ENCODE measurements around the gene HSPG2. TPM values are rescaled to one million over a fixed set of nuclear protein-coding genes. Genes with fewer than 3 reads are reported as not detected.
"Not testable (repeated sequence)": the region's sequence is repeated elsewhere in the genome, so short reads cannot be mapped to it uniquely, and the experiment has no call there.

The HSPG2 gene
- total RNA-seq (242 TPM), polyA plus RNA-seq (514 TPM)

GRCh38 chr1:21937034-21937371, at the start of gene HSPG2:
HSPG2 (minus strand) TSS chr1:21937310; CDS start chr1:21937217, 93 bp downstream.
- H3K4me1 ChIP-seq (ENCODE audit: insufficient read depth) = no peaks in the 10 kb centered on the region
- DNase-seq (ENCODE audit: extremely low spot score) = no peak
- WGBS = under 1% methylated on average over 39 of the region's 52 CpGs
- peak within 1 kb of the TSS; percentile 76 for H3K4me3 ChIP-seq (ENCODE audit: low read depth, low read length)
- H3K36me3 ChIP-seq (ENCODE audit: insufficient read depth) = no peaks in the 10 kb centered on the region
- peak within 1 kb of the TSS; percentile 64 for H3K27ac ChIP-seq (ENCODE audit: low read depth)

- WGBS = 85% methylated on average over 11 of the region's 12 CpGs
- not testable (repeated sequence) for H3K36me3 ChIP-seq (ENCODE audit: insufficient read depth); H3K27ac ChIP-seq (ENCODE audit: low read depth); DNase-seq (ENCODE audit: extremely low spot score); H3K4me1 ChIP-seq (ENCODE audit: insufficient read depth); H3K4me3 ChIP-seq (ENCODE audit: low read depth, low read length)
Measured at GRCh38 chr1:21986386-21986785, 49.3 kb upstream of the HSPG2 start.

DNA sequence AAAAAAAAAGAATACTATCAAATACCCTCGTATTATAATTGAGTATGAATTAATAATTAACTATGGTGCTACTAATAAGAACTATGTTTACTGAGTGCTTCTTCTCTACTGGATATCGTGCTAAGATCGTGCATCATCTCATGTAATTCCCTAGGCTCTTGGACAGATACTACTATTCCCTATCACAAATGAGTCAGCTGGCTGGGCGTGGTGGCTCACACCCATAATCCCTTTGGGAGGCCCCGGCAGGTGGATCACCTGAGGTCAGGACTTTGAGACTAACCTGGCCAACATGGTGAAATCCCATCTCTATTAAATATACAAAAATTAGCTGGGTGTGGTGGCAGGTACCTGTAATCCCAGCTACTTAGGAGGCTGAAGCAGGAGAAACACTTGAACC, 48.8 kb upstream of the HSPG2 start:
- 50% methylated on average over 2 of the region's 5 CpGs for WGBS
- not testable (repeated sequence) for H3K4me3 ChIP-seq (ENCODE audit: low read depth, low read length); H3K36me3 ChIP-seq (ENCODE audit: insufficient read depth); DNase-seq (ENCODE audit: extremely low spot score); H3K4me1 ChIP-seq (ENCODE audit: insufficient read depth); H3K27ac ChIP-seq (ENCODE audit: low read depth)

- WGBS = 55% methylated on average over 7 of the region's 15 CpGs
- H3K36me3 ChIP-seq (ENCODE audit: insufficient read depth); DNase-seq (ENCODE audit: extremely low spot score); H3K27ac ChIP-seq (ENCODE audit: low read depth); H3K4me1 ChIP-seq (ENCODE audit: insufficient read depth); H3K4me3 ChIP-seq (ENCODE audit: low read depth, low read length): not testable (repeated sequence)
Measured at GRCh38 chr1:21983539-21983938, 46.4 kb upstream of the HSPG2 start.

- not testable (repeated sequence) for H3K4me3 ChIP-seq (ENCODE audit: low read depth, low read length); DNase-seq (ENCODE audit: extremely low spot score); H3K27ac ChIP-seq (ENCODE audit: low read depth); H3K4me1 ChIP-seq (ENCODE audit: insufficient read depth); H3K36me3 ChIP-seq (ENCODE audit: insufficient read depth)
- WGBS = 71% methylated on average over 6 of the region's 6 CpGs
Measured at GRCh38 chr1:21982122-21982521, 45.0 kb upstream of the HSPG2 start.

DNA sequence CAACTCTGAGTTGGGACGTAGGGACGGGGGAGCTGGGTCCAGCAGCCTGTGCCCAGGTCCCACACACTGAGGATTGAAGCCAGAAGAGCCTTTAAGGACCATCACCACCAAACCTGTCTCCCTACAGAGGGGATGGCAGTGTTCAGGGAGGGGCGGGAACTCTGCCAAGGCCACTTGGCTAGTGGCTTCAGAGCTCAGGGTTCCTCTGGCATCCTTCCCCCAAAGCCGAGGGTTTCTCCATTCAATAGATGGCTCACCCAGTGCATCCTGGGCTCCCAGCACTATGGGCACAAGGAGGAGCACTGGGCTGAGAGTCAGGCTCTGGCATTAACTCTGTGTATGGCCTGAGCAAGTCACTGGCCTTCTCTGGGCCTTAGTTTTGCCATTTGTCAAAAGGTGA, 44.1 kb upstream of the HSPG2 start:
- not testable (repeated sequence) for H3K27ac ChIP-seq (ENCODE audit: low read depth); DNase-seq (ENCODE audit: extremely low spot score); H3K36me3 ChIP-seq (ENCODE audit: insufficient read depth); H3K4me3 ChIP-seq (ENCODE audit: low read depth, low read length); H3K4me1 ChIP-seq (ENCODE audit: insufficient read depth)
- WGBS = 76% methylated on average over 4 of the region's 4 CpGs

DNA sequence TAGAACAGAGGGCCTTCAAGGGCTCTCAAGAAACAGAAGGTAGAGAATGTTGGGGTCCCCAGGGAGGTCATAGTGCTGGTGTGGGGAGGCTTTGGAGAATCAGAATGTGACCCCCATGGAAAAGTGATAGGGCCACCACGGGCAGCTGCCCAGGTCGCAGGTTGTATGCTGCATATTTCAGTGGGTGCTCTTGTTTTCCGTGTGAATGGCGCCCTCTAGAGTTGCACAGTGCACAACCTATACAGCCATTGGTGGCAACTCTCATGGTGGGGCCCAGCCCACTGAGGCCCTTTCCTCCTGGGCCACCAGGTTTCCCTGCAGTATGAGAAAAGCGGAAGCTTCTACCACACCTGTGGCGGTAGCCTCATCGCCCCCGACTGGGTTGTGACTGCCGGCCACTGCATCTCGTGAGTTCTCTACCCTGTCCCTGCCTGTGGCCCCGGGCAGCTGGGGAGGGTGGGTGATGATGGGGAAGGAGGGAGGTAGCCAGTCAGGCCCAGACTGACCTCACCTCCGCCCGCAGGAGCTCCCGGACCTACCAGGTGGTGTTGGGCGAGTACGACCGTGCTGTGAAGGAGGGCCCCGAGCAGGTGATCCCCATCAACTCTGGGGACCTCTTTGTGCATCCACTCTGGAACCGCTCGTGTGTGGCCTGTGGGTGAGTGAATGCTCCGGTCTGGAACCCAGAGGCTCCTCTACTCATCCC, 43.6 kb upstream of the HSPG2 start:
- 70% methylated on average over 21 of the region's 21 CpGs for WGBS
- not testable (repeated sequence) for H3K27ac ChIP-seq (ENCODE audit: low read depth); H3K4me1 ChIP-seq (ENCODE audit: insufficient read depth); DNase-seq (ENCODE audit: extremely low spot score); H3K36me3 ChIP-seq (ENCODE audit: insufficient read depth); H3K4me3 ChIP-seq (ENCODE audit: low read depth, low read length)

GRCh38 chr1:21978209-21978608, 41.1 kb upstream of the HSPG2 start:
- not testable (repeated sequence) for H3K27ac ChIP-seq (ENCODE audit: low read depth); H3K4me3 ChIP-seq (ENCODE audit: low read depth, low read length); H3K36me3 ChIP-seq (ENCODE audit: insufficient read depth); H3K4me1 ChIP-seq (ENCODE audit: insufficient read depth); DNase-seq (ENCODE audit: extremely low spot score)
- 87% methylated on average over 11 of the region's 11 CpGs for WGBS

GRCh38 chr1:21976703-21977239, 39.7 kb upstream of the HSPG2 start, which contains the start of gene CELA3B:
CELA3B (plus strand) TSS chr1:21977022; CDS start chr1:21977040, 18 bp downstream.
- H3K4me1 ChIP-seq (ENCODE audit: insufficient read depth); H3K36me3 ChIP-seq (ENCODE audit: insufficient read depth); DNase-seq (ENCODE audit: extremely low spot score); H3K27ac ChIP-seq (ENCODE audit: low read depth); H3K4me3 ChIP-seq (ENCODE audit: low read depth, low read length): not testable (repeated sequence)
- WGBS = 85% methylated on average over 9 of the region's 9 CpGs

DNA sequence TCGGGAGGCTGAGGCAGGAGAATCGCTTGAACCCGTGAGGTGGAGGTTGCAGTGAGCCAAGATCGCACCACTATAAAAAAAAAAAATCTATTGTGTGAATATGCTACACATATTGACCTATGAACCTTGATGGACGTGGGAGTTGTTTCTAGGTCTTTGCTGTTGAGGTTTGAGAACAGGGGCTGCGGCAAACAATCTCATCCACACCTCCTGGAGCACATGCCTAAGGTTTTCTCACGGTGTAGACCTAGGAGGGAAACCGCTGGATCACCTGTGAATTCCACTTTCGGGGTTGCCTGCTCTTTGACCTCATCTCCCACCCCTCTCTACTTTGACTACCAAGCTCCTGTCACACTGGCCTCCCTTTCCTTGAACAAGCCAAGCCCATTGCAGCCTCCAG, 38.2 kb upstream of the HSPG2 start:
- H3K27ac ChIP-seq (ENCODE audit: low read depth); DNase-seq (ENCODE audit: extremely low spot score); H3K4me3 ChIP-seq (ENCODE audit: low read depth, low read length); H3K36me3 ChIP-seq (ENCODE audit: insufficient read depth); H3K4me1 ChIP-seq (ENCODE audit: insufficient read depth): not testable (repeated sequence)
- 93% methylated on average over 9 of the region's 9 CpGs for WGBS

DNA sequence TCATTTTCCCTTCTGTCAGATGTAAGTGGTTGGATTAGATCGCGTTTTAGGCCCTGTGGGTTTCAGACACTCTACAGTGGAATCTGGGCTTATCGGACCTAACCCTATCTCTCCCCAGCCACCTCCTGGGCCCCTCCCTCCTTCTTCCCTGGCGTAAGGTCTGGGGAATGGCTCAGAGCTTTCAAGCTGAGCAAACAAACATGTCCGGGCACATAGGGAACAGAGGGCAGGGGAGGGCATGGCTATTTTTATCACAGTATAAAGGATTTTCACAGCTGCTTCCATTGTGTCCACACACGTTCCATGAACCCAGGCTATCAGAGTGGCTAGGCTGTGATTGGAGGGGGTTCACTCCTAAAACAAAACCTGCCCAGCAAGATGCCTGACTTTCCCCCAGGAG, 37.6 kb upstream of the HSPG2 start:
- H3K36me3 ChIP-seq (ENCODE audit: insufficient read depth); H3K4me1 ChIP-seq (ENCODE audit: insufficient read depth); H3K27ac ChIP-seq (ENCODE audit: low read depth); H3K4me3 ChIP-seq (ENCODE audit: low read depth, low read length): not testable (repeated sequence)
- 59% methylated on average over 6 of the region's 6 CpGs for WGBS
- DNase-seq (ENCODE audit: extremely low spot score) = peak; percentile 40

- 91% methylated on average over 8 of the region's 8 CpGs for WGBS
- not testable (repeated sequence) for DNase-seq (ENCODE audit: extremely low spot score); H3K4me3 ChIP-seq (ENCODE audit: low read depth, low read length); H3K36me3 ChIP-seq (ENCODE audit: insufficient read depth); H3K4me1 ChIP-seq (ENCODE audit: insufficient read depth); H3K27ac ChIP-seq (ENCODE audit: low read depth)
Measured at GRCh38 chr1:21973948-21974347, 36.8 kb upstream of the HSPG2 start.

DNA sequence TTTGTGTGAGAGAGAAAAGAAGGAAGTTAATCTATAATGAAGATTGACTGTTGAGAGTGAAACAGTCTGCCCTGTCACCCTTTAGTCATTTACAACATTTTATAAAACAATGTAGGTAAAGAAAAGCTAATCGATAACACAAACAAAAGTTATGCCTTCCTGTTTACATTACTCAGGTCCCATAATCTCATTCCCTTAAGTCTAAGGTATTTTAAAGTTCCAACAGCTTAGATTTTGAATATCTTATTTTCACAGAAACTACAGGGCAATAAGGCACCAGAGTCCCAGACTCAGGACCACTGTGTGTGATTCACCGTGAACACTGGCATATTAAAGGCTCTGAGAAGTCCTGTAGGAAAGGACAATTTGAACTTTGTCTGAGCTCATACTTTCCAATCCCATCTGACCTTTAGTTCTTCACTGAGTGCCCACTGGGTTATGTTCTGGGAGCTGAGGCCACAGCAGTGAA, 35.9 kb upstream of the HSPG2 start:
- H3K36me3 ChIP-seq (ENCODE audit: insufficient read depth); H3K4me1 ChIP-seq (ENCODE audit: insufficient read depth); H3K27ac ChIP-seq (ENCODE audit: low read depth); DNase-seq (ENCODE audit: extremely low spot score); H3K4me3 ChIP-seq (ENCODE audit: low read depth, low read length): not testable (repeated sequence)
- WGBS = 49% methylated on average over 2 of the region's 2 CpGs

DNA sequence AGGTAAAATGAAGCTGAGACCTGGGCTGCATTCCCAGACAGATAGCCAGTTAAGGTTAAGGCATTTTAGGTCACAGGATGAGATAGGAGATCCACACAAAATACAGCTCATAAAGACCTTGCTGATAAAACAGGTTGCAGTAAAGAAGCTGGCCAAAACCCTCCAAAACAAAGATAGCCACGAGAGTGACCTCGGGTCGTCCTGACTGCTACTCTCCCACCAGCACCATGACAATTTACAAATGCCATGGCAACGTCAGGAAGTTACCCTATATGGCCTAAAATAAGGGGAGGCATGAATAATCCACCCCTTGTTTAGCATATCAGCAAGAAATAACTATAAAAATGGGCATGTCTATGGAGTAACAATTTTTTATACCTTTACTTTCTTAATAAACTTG, 33.4 kb upstream of the HSPG2 start:
- not testable (repeated sequence) for H3K36me3 ChIP-seq (ENCODE audit: insufficient read depth); H3K4me3 ChIP-seq (ENCODE audit: low read depth, low read length); H3K27ac ChIP-seq (ENCODE audit: low read depth); H3K4me1 ChIP-seq (ENCODE audit: insufficient read depth); DNase-seq (ENCODE audit: extremely low spot score)
- WGBS = 53% methylated on average over 4 of the region's 4 CpGs
